Breast epithelium (tissue), 3 donors: Measurements from ENCODE around the gene SCN4B.

Experiments used
- CTCF ChIP-seq, 3 donors: fragments of 450-650 bp; IDR thresholded peaks; one replicate each; pipeline ENCODE4 v1.5.1; 2016 to 2017; ENCODE audit warnings: antibody characterized with exemption in 3 of 3, mild to moderate bottlenecking in 3 of 3, moderate library complexity in 3 of 3
- POLR2AphosphoS5 ChIP-seq, 3 donors: sonication (generic); formaldehyde crosslinking; IDR thresholded peaks; one replicate each; pipeline ENCODE4 v1.6.1; 2017; ENCODE audit warnings: antibody characterized with exemption in 3 of 3

- TF ChIP-seq CTCF (IDR thresholded peaks at IDR 0.05) (no peak), POLR2AphosphoS5 (IDR thresholded peaks at IDR 0.05) (no peak)
Measured at GRCh38 chr11:118106789-118107335, 45.8 kb downstream of the SCN4B start.
